ENCODE data around the gene DNMT1. TPM values are rescaled to one million over a fixed set of nuclear protein-coding genes. Genes with fewer than 3 reads are reported as not detected.

The DNMT1 gene
- total RNA-seq, 3 donors from 2014 or later, result 41.1 to 55.6 (median 55.6) TPM

DNA sequence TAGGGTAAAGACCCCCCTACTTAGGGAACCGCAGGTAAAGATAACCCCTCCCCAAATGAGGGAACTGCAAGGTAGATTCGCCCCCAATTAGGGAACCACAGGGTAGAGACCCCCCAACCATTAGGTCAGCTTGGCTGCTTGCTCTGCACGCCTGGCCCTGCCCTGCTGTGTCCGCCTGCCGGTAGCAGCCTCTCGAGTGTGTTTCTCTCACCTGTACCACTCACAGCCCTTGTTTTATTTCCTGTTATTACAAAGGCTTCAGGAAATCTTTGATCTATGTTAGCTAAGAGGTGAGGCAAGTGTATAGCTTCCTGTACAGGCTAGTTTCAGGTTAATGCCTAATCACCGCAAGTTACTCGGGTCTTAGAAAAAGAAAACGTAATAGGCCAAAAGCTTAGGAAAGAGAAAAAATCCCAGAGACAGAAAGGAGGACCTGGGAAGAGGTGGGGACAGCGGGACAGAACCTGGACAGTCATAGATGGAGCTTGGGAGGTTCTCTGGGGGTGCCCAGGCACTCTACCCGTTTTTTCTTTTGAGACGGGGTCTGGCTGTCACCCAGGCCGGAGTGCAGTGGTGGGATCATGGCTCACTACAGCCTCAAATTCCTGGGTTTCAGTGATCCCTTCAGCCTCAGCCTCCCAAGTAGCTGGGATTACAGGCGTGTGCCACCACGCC, 51.9 kb downstream of the DNMT1 start:
- Histone ChIP-seq H3K36me3 (ENCODE audit: low read depth) (no peaks in the 10 kb centered on the region), H3K4me3 (no peak overlapping the region), H3K9me3 (no peaks in the 10 kb centered on the region), H3K4me1 (ENCODE audit: low read depth) (peaks cover 4% of the 10 kb centered on the region)
- intact Hi-C loops (cut with DNase I, micrococcal nuclease), result no loop called here
- peak; percentile 93 for ATAC-seq
- peak; percentile 51 to 67 (median 60) for DNase-seq
- TF ChIP-seq, protein P1, sequence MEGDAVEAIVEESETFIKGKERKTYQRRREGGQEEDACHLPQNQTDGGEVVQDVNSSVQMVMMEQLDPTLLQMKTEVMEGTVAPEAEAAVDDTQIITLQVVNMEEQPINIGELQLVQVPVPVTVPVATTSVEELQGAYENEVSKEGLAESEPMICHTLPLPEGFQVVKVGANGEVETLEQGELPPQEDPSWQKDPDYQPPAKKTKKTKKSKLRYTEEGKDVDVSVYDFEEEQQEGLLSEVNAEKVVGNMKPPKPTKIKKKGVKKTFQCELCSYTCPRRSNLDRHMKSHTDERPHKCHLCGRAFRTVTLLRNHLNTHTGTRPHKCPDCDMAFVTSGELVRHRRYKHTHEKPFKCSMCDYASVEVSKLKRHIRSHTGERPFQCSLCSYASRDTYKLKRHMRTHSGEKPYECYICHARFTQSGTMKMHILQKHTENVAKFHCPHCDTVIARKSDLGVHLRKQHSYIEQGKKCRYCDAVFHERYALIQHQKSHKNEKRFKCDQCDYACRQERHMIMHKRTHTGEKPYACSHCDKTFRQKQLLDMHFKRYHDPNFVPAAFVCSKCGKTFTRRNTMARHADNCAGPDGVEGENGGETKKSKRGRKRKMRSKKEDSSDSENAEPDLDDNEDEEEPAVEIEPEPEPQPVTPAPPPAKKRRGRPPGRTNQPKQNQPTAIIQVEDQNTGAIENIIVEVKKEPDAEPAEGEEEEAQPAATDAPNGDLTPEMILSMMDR (IDR thresholded peaks at IDR 0.05), result no peak

DNA sequence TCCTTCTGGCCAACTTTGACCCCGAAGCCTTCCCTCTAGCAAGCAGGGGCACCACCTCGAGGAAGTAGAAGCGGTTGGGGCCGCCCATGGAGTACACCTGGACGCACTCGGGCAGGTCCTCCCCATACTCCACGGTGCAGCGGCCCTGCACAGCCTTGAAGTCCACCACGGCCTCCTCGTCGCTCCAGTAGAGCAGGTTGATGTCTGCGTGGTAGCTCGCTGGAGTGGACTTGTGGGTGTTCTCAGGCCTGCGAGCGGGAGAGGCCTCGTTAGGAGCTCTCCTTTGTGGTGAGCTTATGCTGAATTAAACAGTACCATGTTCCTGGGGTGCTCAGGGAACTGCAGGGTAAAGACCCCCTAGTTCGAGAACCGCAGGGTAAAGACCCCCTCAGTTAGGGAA, 52.8 kb downstream of the DNMT1 start:
- DNase-seq (no peak), ATAC-seq (no peak)
- Histone ChIP-seq H3K4me1 (ENCODE audit: low read depth) (peaks cover 4% of the 10 kb centered on the region), H3K36me3 (ENCODE audit: low read depth) (peaks cover 4% of the 10 kb centered on the region), H3K4me3 (no peak overlapping the region), H3K9me3 (no peaks in the 10 kb centered on the region)
- intact Hi-C loops (cut with DNase I, micrococcal nuclease), result no loop called here
- TF ChIP-seq, protein P1 (IDR thresholded peaks at IDR 0.05), result no peak

DNA sequence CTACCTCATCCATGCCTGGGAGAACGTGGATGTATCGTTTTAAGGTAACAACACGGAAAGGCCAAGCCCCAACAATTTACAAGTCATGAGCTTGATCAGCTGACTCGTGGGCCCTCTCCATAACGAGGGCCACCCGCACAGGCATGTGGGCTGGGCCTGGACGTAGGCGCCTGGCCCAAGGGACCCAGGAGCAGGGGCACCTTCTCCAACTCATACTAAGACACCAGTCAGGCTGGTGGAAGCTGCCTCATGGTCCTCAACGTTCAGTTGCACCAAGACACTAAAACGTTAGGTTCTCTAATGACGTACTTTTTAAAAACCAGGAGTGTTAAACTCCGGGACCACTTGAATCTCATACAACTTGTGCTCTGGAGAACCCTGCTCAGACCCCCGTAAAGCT, 53.3 kb downstream of the DNMT1 start:
- TF ChIP-seq, protein P1 (IDR thresholded peaks at IDR 0.05), result no peak
- no peak for DNase-seq
- ATAC-seq, result no peak
- no peaks in the 10 kb centered on the region for H3K9me3 ChIP-seq
- peaks cover 4% of the 10 kb centered on the region for H3K4me1 ChIP-seq (ENCODE audit: low read depth)
- H3K36me3 ChIP-seq (ENCODE audit: low read depth), result peaks cover 6% of the 10 kb centered on the region
- no peak overlapping the region for H3K4me3 ChIP-seq
- intact Hi-C loops (cut with DNase I, micrococcal nuclease), result no loop called here

DNA sequence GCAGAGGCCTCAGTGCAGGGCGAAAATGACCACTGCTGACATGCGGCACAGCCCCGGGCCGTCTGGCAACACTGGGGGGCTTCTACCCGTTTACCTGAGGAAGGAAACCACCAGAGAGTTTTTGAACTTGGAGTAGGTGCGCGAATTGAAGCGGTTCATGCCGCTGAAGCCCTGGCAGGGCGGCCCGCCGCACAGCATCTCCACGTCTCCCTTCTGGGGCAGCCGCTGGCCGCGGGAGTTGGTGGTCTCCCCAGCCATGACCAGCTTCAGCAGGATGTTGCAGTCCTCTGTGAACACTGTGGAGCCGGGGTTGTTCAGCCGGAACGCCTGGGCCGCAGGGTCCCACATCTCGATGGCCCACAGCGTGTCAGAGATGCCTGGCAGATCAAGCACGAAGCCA, 54.8 kb downstream of the DNMT1 start:
- Histone ChIP-seq H3K4me1 (ENCODE audit: low read depth) (peaks cover 4% of the 10 kb centered on the region), H3K36me3 (ENCODE audit: low read depth) (peaks cover 6% of the 10 kb centered on the region), H3K4me3 (no peak overlapping the region), H3K9me3 (no peaks in the 10 kb centered on the region)
- TF ChIP-seq, protein P1 (IDR thresholded peaks at IDR 0.05), result no peak
- intact Hi-C loops (cut with DNase I, micrococcal nuclease), result no loop called here
- no peak for DNase-seq
- no peak for ATAC-seq

DNA sequence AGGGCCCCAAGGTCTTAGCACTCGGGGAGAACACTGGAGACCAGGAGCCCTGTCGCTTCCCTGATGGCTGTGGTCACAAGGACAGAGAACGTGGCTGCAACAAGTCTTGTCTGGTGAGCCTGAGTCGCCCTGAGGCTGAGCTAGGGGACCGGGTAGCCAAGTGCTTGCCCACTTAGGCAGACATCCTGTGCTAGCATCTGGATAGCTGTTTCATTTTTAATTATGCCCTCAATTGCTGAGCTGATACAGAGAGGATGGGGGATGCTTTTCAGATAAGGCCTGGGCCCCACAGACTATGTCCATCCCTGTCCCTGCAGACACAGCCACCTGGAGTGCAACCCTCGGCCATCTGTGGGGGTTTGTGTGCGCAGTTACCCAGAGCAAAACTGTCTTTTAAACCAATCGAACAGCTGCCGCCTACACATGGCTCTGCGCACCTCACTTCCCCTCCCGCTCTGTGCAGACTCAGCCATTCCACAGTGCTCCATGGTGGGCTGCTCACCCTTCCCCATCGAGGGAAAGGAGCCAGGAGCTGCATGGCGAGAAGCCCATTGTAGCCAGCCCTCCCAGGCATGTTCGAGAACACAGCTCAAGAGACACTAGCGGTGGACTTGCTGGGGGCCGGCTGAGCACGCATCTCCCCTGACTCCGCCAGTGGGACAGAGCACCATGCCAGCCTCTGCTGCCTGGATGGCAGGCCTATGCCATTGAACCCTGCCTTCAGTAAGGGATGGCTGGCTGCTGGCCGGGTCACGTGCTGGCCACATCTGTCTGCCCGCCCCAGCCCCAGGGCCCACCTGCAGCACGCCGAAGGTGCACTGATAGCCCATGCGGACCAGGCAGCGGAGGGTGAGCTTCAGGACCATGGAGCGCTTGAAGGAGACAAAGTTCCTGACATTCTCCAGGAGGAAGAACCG, 55.6 kb downstream of the DNMT1 start:
- intact Hi-C loops (cut with DNase I, micrococcal nuclease), result no loop called here

More for the DNA sequence above, 55.6 kb downstream of the DNMT1 start:
- Histone ChIP-seq H3K36me3 (ENCODE audit: low read depth) (peaks cover 7% of the 10 kb centered on the region), H3K9me3 (no peaks in the 10 kb centered on the region), H3K4me1 (ENCODE audit: low read depth) (peaks cover 4% of the 10 kb centered on the region), H3K4me3 (no peak overlapping the region)
- DNase-seq (no peak), ATAC-seq (no peak)
- TF ChIP-seq, protein P1 (IDR thresholded peaks at IDR 0.05), result no peak
